GM10248 (cell line): ENCODE results near the gene ZNF23.
"Not testable (repeated sequence)": the region's sequence is repeated elsewhere in the genome, so short reads cannot be mapped to it uniquely, and the experiment has no call there.

Source experiments
- CTCF ChIA-PET: fragments of 300-600 bp; sonication (Branson Sonifier 250); formaldehyde crosslinking; extraction: SDS; loops from one replicate; lab custom pipeline; 2021; ENCODE audit warnings: antibody characterized with exemption; lab: Yijun Ruan, JAX
- POLR2A ChIA-PET: fragments of 350-650 bp; sonication (Branson Sonifier 250); formaldehyde crosslinking; extraction: SDS; loops from one replicate; lab custom pipeline; 2020; ENCODE audit warnings: antibody characterized with exemption; lab: Yijun Ruan, JAX
- DNase-seq: peaks from one replicate; pipeline ENCODE4 v3.0.0; 2012; ENCODE audit errors: extremely low spot score
- CTCF ChIP-seq: IDR thresholded peaks from 2 replicates; pipeline ENCODE4 v1.5.1; 2012; ENCODE audit warnings: mild to moderate bottlenecking, low read depth; ENCODE audit errors: extremely low read depth, missing control alignments, control extremely low read depth

The ZNF23 gene

DNA sequence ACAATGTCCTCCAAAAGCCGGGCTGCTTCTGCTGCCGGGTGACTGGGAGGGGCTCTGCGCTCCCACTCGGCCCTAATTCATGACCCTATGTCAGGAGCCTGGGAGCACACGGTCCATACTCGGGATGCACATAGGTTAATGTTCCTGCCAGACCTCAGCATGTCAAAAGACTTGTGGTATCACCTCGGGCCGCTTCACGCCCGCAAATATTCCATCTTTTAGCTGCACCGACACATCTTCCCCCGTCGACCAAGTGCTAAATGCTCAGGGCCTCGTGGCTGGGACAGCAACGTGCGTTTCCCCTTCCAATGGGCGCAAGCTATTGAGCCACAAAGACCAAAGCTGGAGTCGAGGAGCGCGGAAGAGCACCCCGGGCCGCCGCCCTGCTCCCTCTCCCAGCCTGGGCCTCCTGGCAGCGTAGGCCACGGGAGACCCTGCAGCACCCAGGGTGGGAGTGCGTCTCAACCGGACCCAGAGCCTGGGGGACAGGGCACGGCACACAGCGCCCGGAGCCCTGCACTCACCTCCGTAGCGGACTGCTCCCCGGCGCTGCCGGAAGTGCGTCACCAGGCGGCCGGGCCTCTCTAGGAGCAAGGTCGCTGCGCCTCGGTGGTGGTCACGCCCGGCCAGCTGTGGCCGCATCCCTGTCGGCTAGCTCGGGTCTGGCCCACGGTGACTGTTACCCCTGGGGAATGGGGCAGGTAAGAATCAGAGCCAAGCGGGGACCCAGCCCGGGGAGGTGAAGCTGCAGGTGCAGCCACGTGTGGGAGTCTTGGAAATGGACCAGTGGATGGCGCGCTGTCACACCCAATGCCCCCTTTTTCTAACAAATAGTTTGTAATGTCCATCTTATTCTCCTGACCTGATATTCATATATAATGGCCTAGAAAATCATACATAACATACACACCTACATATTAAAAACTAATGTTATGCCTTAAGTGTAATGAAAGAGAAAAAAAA, at the start of gene ZNF23:
Gene ZNF23, minus strand, starts transcription at position 562 of the 963 bp plus-strand sequence. CDS start 5,451 bp downstream, outside the sequence.
- peak; percentile 96 for DNase-seq
- TF ChIP-seq CTCF, result no peak
- POLR2A ChIA-PET, result interaction anchor here (1.3 kb wide), 1 partner anchor 22 kb away, joined by 4 read pairs; no protein-coding TSS in a partner anchor
- CTCF ChIA-PET, result interaction anchor here (0.7 to 4.2 kb wide), 11 partner anchors 11 to 500 kb away, joined by 3 to 27 read pairs (median 5); partner anchors contain the start of gene ZNF19

GRCh38 chr16:71507061-71507460, 45.0 kb upstream of the ZNF23 start:
- CTCF ChIA-PET, result interaction anchor here (1.7 kb wide), 1 partner anchor 31 kb away, joined by 4 read pairs; no protein-coding TSS in a partner anchor
- no peak for DNase-seq
- POLR2A ChIA-PET, result no interaction called here
- no peak for TF ChIP-seq CTCF

GRCh38 chr16:71504901-71505300, 42.9 kb upstream of the ZNF23 start:
- ChIA-PET POLR2A (no interaction called here), CTCF (interaction anchor here (8.8 kb wide), 1 partner anchor 92 kb away, joined by 216 read pairs; no protein-coding TSS in a partner anchor)
- no peak for TF ChIP-seq CTCF
- no peak for DNase-seq

GRCh38 chr16:71504051-71504450, 42.0 kb upstream of the ZNF23 start:
- CTCF ChIA-PET, result interaction anchor here (8.8 kb wide), 1 partner anchor 91 kb away, joined by 216 read pairs; no protein-coding TSS in a partner anchor
- DNase-seq, POLR2A ChIA-PET: not testable (repeated sequence)

DNA sequence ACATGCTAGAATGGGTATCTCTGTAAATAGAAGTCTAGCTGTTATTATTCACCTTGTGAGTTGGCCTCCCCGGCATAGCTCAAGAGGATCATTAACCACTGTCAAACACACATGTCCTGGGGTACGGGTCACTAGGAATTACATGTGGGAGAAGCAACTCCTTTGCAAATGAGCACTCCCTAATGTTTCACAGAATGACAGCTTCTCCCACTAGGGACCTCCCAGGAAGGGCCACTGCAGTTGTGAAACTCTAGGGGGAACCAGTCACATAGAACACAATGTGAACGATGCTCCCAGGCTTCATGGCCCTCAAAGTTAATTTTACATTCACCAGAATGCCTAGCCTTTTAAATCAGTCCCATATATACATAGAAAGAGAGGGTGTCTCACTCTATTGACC, 39.5 kb upstream of the ZNF23 start:
- ChIA-PET CTCF (interaction anchor here (0.8 to 8.8 kb wide), 18 partner anchors 8 to 511 kb away, joined by 3 to 216 read pairs (median 5); partner anchors contain the start of genes ZNF19 and ZNF23), POLR2A (no interaction called here)
- TF ChIP-seq CTCF, result peak; percentile 27
- no peak for DNase-seq

DNA sequence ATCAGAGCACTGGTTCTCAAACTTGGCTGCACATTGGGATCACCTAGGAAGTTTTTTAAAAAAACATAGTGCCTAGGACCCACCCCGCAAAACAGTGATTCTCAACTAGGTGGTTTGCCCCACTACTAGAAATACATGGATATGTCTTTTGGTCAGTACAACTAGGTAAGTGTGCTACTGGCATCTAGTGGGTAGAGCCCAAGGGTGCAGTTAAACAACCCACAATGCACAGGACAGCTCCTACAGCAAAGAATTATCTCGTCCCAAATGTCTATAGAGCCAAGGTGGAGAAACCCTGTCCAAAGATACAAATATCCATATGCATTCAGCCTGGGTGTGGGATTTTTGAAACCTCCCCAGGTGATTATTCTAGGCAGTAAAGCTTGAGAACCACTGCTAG, 38.9 kb upstream of the ZNF23 start:
- no peak for DNase-seq
- ChIA-PET CTCF (interaction anchor here (0.8 to 8.8 kb wide), 23 partner anchors 8 to 511 kb away, joined by 3 to 216 read pairs (median 6); partner anchors contain the start of genes CHST4, ZNF19 and ZNF23), POLR2A (no interaction called here)
- no peak for TF ChIP-seq CTCF
